ENCODE results near the gene TLCD4.
A peak's percentile ranks its signal among the peaks of the same experiment; 100 is the strongest.

The TLCD4 gene

GRCh38 chr1:95080879-95081278, 36.3 kb upstream of the TLCD4 start:
- no peak overlapping the region for H3K4me3 ChIP-seq (ENCODE audit: low read depth in 1 of 2, low read length in 1 of 2)
- no peaks in the 10 kb centered on the region for H3K36me3 ChIP-seq
- H3K4me1 ChIP-seq (ENCODE audit: control insufficient read depth in 1 of 2, insufficient read depth in 1 of 2, low read depth in 1 of 2, low read length in 1 of 2) = no peaks in the 10 kb centered on the region
- H3K27ac ChIP-seq = no peak overlapping the region
- H3K9me3 ChIP-seq = no peaks in the 10 kb centered on the region
- no peak for TF ChIP-seq CTCF (IDR thresholded peaks at IDR 0.05)
- peaks cover 64% of the 10 kb centered on the region for H3K27me3 ChIP-seq

- TF ChIP-seq CTCF (IDR thresholded peaks at IDR 0.05) = peak; percentile 19
- no peak overlapping the region for H3K4me3 ChIP-seq (ENCODE audit: low read depth in 1 of 2, low read length in 1 of 2)
Observed at GRCh38 chr1:95084317-95085176, 32.6 kb upstream of the TLCD4 start.

GRCh38 chr1:95085376-95085775, 31.8 kb upstream of the TLCD4 start:
- no peaks in the 10 kb centered on the region for H3K4me1 ChIP-seq (ENCODE audit: control insufficient read depth in 1 of 2, insufficient read depth in 1 of 2, low read depth in 1 of 2, low read length in 1 of 2)
- TF ChIP-seq CTCF (IDR thresholded peaks at IDR 0.05) = no peak
- H3K4me3 ChIP-seq (ENCODE audit: low read depth in 1 of 2, low read length in 1 of 2) = no peak overlapping the region
- H3K27me3 ChIP-seq = peaks cover 27% of the 10 kb centered on the region
- H3K9me3 ChIP-seq = no peaks in the 10 kb centered on the region
- H3K27ac ChIP-seq = no peak overlapping the region
- H3K36me3 ChIP-seq = no peaks in the 10 kb centered on the region

More at GRCh38 chr1:95084317-95085176, 32.6 kb upstream of the TLCD4 start:
- Histone ChIP-seq H3K27me3 (peaks cover 36% of the 10 kb centered on the region), H3K36me3 (no peaks in the 10 kb centered on the region), H3K27ac (no peak overlapping the region), H3K9me3 (no peaks in the 10 kb centered on the region), H3K4me1 (ENCODE audit: control insufficient read depth in 1 of 2, insufficient read depth in 1 of 2, low read depth in 1 of 2, low read length in 1 of 2) (no peaks in the 10 kb centered on the region)

- peaks cover 13% of the 10 kb centered on the region for H3K27me3 ChIP-seq
- no peak for TF ChIP-seq CTCF (IDR thresholded peaks at IDR 0.05)
- H3K4me1 ChIP-seq (ENCODE audit: control insufficient read depth in 1 of 2, insufficient read depth in 1 of 2, low read depth in 1 of 2, low read length in 1 of 2) = no peaks in the 10 kb centered on the region
- no peak overlapping the region for H3K4me3 ChIP-seq (ENCODE audit: low read depth in 1 of 2, low read length in 1 of 2)
- H3K9me3 ChIP-seq = no peaks in the 10 kb centered on the region
- no peaks in the 10 kb centered on the region for H3K36me3 ChIP-seq
- H3K27ac ChIP-seq = no peak overlapping the region
Observed at GRCh38 chr1:95086949-95087533, 30.1 kb upstream of the TLCD4 start.

- Histone ChIP-seq H3K27me3 (peaks cover 6% of the 10 kb centered on the region), H3K27ac (no peak overlapping the region), H3K36me3 (no peaks in the 10 kb centered on the region), H3K4me1 (ENCODE audit: control insufficient read depth in 1 of 2, insufficient read depth in 1 of 2, low read depth in 1 of 2, low read length in 1 of 2) (no peaks in the 10 kb centered on the region), H3K9me3 (no peaks in the 10 kb centered on the region), H3K4me3 (ENCODE audit: low read depth in 1 of 2, low read length in 1 of 2) (no peak overlapping the region)
- TF ChIP-seq CTCF (IDR thresholded peaks at IDR 0.05) = no peak
Observed at GRCh38 chr1:95088303-95088702, 28.9 kb upstream of the TLCD4 start.
